Testis (tissue), 3 donors: ENCODE data around the gene DOK6. TPM values are rescaled to one million over a fixed set of nuclear protein-coding genes. Genes with fewer than 3 reads are reported as not detected.

Source experiments
- DNase-seq: peaks from one replicate; pipeline ENCODE4 v3.0.0-alpha.2; 2019
- H3K27ac ChIP-seq, 2 donors: fragments of 200-600 bp; sonication (generic); one replicate each; pipeline ENCODE4 v1.5.1; 2019
- H3K27me3 ChIP-seq: fragments of 200-600 bp; sonication (generic); one replicate; pipeline ENCODE4 v1.5.1; 2019
- H3K36me3 ChIP-seq: fragments of 200-600 bp; sonication (generic); one replicate; pipeline ENCODE4 v1.5.1; 2017; ENCODE audit warnings: low read depth; ENCODE audit errors: missing control alignments
- H3K4me1 ChIP-seq: fragments of 200-600 bp; sonication (generic); one replicate; pipeline ENCODE4 v1.5.1; 2019
- H3K4me3 ChIP-seq, 2 donors: fragments of 200-600 bp; sonication (generic); one replicate each; pipeline ENCODE4 v1.5.1; 2017 to 2019
- H3K9me3 ChIP-seq: fragments of 200-600 bp; sonication (generic); one replicate; pipeline ENCODE4 v1.5.1; 2017
- CTCF ChIP-seq, 3 experiments: fragments of 450-650 bp in 2 of 3; fragments of 200-600 bp in 1 of 3; sonication (generic) in 1 of 3; IDR thresholded peaks; one replicate each; pipeline ENCODE4 v1.5.1; 2016 to 2019; ENCODE audit warnings: antibody characterized with exemption in 3 of 3, mild to moderate bottlenecking in 2 of 3, moderate library complexity in 1 of 3
- POLR2A ChIP-seq: fragments of 450-650 bp; IDR thresholded peaks from one replicate; pipeline ENCODE4 v1.6.1; 2017; ENCODE audit warnings: antibody characterized with exemption, mild to moderate bottlenecking, moderate library complexity
- WGBS, 2 donors: methylation state at CpG; one replicate each; pipeline ENCODE4 v1.1.5; 2018; 5-methylcytosine and 5-hydroxymethylcytosine counted together
- intact Hi-C: fragments of 100-400 bp; cut with DNase I; formaldehyde crosslinking; loops from one replicate; pipeline ENCODE4 v1.15.1; 2023; ENCODE audit warnings: low total_unique reads
- polyA plus RNA-seq: library from polyadenylated mRNA; stranded (reverse); fragments of 350-450 nt; fragmentation: Illumina TruSeq; extraction: RNeasy Lipid Tissue Mini Kit (QIAGEN cat#74804); gene quantifications from one replicate; pipeline ENCODE4 v1.2.3, GENCODE V29; 2014; ENCODE audit warnings: low read depth, low replicate concordance; ENCODE audit not compliant: insufficient read depth
- total RNA-seq, 2 donors: library from RNA; depleted of rRNA; stranded (reverse); fragments of >200 nt; gene quantifications; one replicate each; pipeline ENCODE4 v1.2.3, GENCODE V29; 2016

The DOK6 gene
- total and polyA plus RNA-seq, 3 donors from 2014 or later = 0.71 to 11.1 (median 8.5) TPM

GRCh38 chr18:69895066-69896047 is 494.7 kb downstream of the DOK6 start:
- 86 to 88% methylated on average over 19 of the region's 19 CpGs for WGBS, 2 donors
- Histone ChIP-seq H3K9me3 (no peaks in the 10 kb centered on the region), H3K36me3 (no peaks in the 10 kb centered on the region), H3K27ac (no peak overlapping the region), H3K27me3 (no peaks in the 10 kb centered on the region), H3K4me1 (peaks cover 8% of the 10 kb centered on the region), H3K4me3 (no peak overlapping the region)
- intact Hi-C loops = no loop called here
- TF ChIP-seq POLR2A (no peak), CTCF (IDR thresholded peaks at IDR 0.05) (no peak)
- DNase-seq = no peak

GRCh38 chr18:69897397-69898108 is 496.9 kb downstream of the DOK6 start:
- H3K4me1 ChIP-seq = peaks cover 8% of the 10 kb centered on the region
- peak overlapping the region in 1 of 2 donors; percentile 55 for H3K27ac ChIP-seq
- intact Hi-C loops = no loop called here
- no peaks in the 10 kb centered on the region for H3K9me3 ChIP-seq
- 89 to 93% methylated on average over 7 of the region's 7 CpGs for WGBS, 2 donors
- no peaks in the 10 kb centered on the region for H3K27me3 ChIP-seq
- H3K36me3 ChIP-seq = no peaks in the 10 kb centered on the region
- TF ChIP-seq POLR2A = no peak
- TF ChIP-seq CTCF (IDR thresholded peaks at IDR 0.05) = no peak
- no peak for DNase-seq
- H3K4me3 ChIP-seq = no peak overlapping the region

- intact Hi-C loops = no loop called here
- H3K36me3 ChIP-seq = no peaks in the 10 kb centered on the region
- TF ChIP-seq CTCF (IDR thresholded peaks at IDR 0.05) (no peak), POLR2A (no peak)
- peak overlapping the region; percentile 18 to 55 for H3K27ac ChIP-seq
- no peaks in the 10 kb centered on the region for H3K27me3 ChIP-seq
- DNase-seq = peak; percentile 31
- H3K4me1 ChIP-seq = peaks cover 8% of the 10 kb centered on the region
- no peak overlapping the region for H3K4me3 ChIP-seq
- no peaks in the 10 kb centered on the region for H3K9me3 ChIP-seq
- 50 to 65% methylated on average over 11 of the region's 11 CpGs for WGBS, 2 donors
Measured at GRCh38 chr18:69898241-69898861, 497.7 kb downstream of the DOK6 start.
